Thoracic aorta (tissue), 2 donors: ENCODE data around the gene THYN1. TPM values are rescaled to one million over a fixed set of nuclear protein-coding genes. Genes with fewer than 3 reads are reported as not detected.
"Not testable (repeated sequence)": the region's sequence is repeated elsewhere in the genome, so short reads cannot be mapped to it uniquely, and the experiment has no call there.

Source experiments
- ATAC-seq: fragments of 150-250 bp; one replicate; pipeline ENCODE4 v1.8.0; 2017; ENCODE audit warnings: low read depth; ENCODE audit not compliant: insufficient number of reproducible peaks, low FRiP score
- DNase-seq: peaks from one replicate; pipeline ENCODE4 v3.0.0-alpha.2; 2020; ENCODE audit warnings: low spot score
- H3K27ac ChIP-seq, 2 donors: fragments of 200-600 bp; sonication (generic); 1 replicate in 1 of 2; 2 replicates in 1 of 2; pipeline ENCODE4 v1.5.1; 2016; ENCODE audit warnings: mild to moderate bottlenecking in 2 of 2, moderate library complexity in 2 of 2
- H3K27me3 ChIP-seq: fragments of 200-600 bp; sonication (generic); replicated peaks from 2 replicates; pipeline ENCODE4 v1.6.0; 2016; ENCODE audit warnings: mild to moderate bottlenecking; ENCODE audit not compliant: insufficient read depth
- H3K36me3 ChIP-seq: fragments of 200-600 bp; sonication (generic); one replicate; pipeline ENCODE4 v1.5.1; 2016
- H3K4me1 ChIP-seq, 2 donors: fragments of 200-600 bp; sonication (generic); 1 replicate in 1 of 2; 2 replicates in 1 of 2; pipeline versions ENCODE4 v1.5.1 to v1.6.0; 2016; ENCODE audit warnings: low read depth in 2 of 2, mild to moderate bottlenecking in 1 of 2; ENCODE audit not compliant: control insufficient read depth in 1 of 2
- H3K4me3 ChIP-seq: fragments of 200-600 bp; sonication (generic); 2 replicates; pipeline ENCODE4 v1.5.1; 2016; ENCODE audit warnings: mild to moderate bottlenecking
- H3K9me3 ChIP-seq: fragments of 200-600 bp; sonication (generic); 2 replicates; pipeline ENCODE4 v1.5.1; 2016
- total RNA-seq, 2 donors: library from RNA; depleted of rRNA; stranded (reverse); fragments of >200 nt; gene quantifications; one replicate each; pipeline versions ENCODE4 v1.1.0 to v1.2.3, GENCODE V29; 2016
- TF ChIP-seq, protein P1 (sequence below): fragments of 200-600 bp; sonication (generic); IDR thresholded peaks from one replicate; pipeline ENCODE4 v1.5.1; 2019; ENCODE audit warnings: antibody characterized with exemption

THYN1 gene
- total RNA-seq, 2 donors from 2014 or later, result 31.1 to 44.2 TPM

DNA sequence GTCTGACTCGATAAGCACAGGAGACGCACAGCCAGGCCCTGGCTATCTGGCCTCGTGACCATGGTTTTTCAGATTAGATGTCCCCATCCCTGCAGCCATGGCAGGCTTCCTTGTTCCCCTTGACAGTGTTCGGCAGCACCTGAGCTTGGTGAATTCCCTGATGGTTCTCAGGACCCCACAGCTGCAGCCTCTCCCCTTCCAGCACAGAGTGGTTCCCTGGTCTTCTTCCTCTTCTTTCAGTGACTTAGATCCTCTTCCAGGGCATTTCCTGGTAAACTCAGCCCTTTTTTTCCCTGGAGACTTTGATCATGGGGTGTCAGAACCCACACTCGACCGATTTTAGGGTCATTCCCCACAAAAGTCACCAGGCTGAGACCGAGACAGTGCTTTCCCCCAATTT lies 37.5 kb upstream of the THYN1 start:
- H3K27ac ChIP-seq, result no peak overlapping the region
- H3K4me3 ChIP-seq, result no peak overlapping the region
- H3K36me3 ChIP-seq, result no peaks in the 10 kb centered on the region
- TF ChIP-seq, protein P1, sequence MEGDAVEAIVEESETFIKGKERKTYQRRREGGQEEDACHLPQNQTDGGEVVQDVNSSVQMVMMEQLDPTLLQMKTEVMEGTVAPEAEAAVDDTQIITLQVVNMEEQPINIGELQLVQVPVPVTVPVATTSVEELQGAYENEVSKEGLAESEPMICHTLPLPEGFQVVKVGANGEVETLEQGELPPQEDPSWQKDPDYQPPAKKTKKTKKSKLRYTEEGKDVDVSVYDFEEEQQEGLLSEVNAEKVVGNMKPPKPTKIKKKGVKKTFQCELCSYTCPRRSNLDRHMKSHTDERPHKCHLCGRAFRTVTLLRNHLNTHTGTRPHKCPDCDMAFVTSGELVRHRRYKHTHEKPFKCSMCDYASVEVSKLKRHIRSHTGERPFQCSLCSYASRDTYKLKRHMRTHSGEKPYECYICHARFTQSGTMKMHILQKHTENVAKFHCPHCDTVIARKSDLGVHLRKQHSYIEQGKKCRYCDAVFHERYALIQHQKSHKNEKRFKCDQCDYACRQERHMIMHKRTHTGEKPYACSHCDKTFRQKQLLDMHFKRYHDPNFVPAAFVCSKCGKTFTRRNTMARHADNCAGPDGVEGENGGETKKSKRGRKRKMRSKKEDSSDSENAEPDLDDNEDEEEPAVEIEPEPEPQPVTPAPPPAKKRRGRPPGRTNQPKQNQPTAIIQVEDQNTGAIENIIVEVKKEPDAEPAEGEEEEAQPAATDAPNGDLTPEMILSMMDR, result no peak
- ATAC-seq (no peak), DNase-seq (no peak)
- H3K4me1 ChIP-seq, result no peaks in the 10 kb centered on the region
- no peaks in the 10 kb centered on the region for H3K27me3 ChIP-seq
- no peaks in the 10 kb centered on the region for H3K9me3 ChIP-seq

DNA sequence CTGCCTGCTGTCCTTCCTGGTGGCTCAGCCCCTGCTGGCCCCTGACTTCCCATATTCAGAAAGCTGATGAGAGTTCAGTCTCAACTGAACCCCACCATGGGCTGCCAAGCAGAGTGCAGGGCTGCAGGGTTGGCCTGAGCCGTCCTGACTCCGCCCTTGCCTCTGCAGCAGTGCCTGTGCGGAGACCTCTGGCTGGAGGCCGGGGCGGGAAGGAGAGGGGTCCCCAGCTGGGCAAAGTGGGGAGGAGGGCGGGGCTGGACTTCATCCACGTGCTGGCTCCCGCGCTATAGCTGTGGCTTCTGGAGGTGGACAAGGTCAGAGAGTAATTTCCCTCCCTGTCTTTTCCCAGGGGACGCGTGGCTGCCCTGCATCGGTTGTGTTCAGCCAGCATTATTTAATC lies 36.6 kb upstream of the THYN1 start:
- H3K36me3 ChIP-seq, result no peaks in the 10 kb centered on the region

DNA sequence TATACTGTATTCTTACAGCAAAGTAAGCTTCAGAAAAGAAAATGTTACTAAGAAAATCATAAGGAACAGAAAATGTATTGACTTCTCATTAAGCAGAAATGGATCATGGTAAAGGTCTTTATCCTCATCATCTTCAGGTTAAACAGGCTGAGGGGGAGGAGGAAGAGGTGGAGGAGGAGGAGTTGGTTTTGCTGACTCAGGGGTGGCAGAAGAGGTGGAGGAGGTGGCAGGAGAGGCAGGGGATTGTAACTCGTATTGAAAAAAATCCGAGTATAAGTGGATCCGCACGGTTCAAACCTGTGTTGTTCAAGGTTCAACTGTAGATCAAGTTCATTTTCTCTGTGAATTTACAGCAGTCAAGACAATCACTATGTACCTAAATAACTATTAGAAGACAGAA lies 36.0 kb upstream of the THYN1 start:
- ATAC-seq, result no peak
- TF ChIP-seq, protein P1, result no peak
- no peak for DNase-seq
- no peaks in the 10 kb centered on the region for H3K4me1 ChIP-seq
- H3K36me3 ChIP-seq, result no peaks in the 10 kb centered on the region
- no peak overlapping the region for H3K4me3 ChIP-seq
- H3K27me3 ChIP-seq, result no peaks in the 10 kb centered on the region
- H3K27ac ChIP-seq, result no peak overlapping the region
- H3K9me3 ChIP-seq, result no peaks in the 10 kb centered on the region

More for the DNA sequence above, 36.6 kb upstream of the THYN1 start:
- TF ChIP-seq, protein P1, result no peak
- H3K9me3 ChIP-seq, result no peaks in the 10 kb centered on the region
- no peak for ATAC-seq
- no peaks in the 10 kb centered on the region for H3K27me3 ChIP-seq
- no peak overlapping the region for H3K4me3 ChIP-seq
- no peak for DNase-seq
- H3K4me1 ChIP-seq, result no peaks in the 10 kb centered on the region
- H3K27ac ChIP-seq, result no peak overlapping the region

DNA sequence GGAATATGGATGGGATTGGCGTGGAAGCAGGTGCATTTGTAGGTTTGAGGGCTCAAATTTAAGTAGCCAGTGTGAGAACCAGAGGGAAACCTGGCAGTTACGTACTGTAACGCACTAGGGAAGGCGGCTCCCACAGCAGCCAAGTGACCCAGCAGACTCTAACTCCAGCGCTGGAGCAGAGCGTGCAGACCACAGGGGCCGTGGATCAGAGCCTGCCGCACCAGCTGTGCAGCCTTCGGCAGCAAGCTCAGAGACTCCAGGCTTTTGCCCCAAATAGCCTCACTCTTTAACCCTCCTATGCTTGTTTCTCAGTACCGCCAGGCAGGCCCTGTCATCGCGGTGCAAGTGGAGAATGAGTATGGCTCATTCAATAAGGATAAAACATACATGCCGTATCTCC lies 35.3 kb upstream of the THYN1 start:
- Histone ChIP-seq H3K4me3 (no peak overlapping the region), H3K9me3 (no peaks in the 10 kb centered on the region), H3K4me1 (no peaks in the 10 kb centered on the region), H3K27me3 (no peaks in the 10 kb centered on the region), H3K27ac (no peak overlapping the region), H3K36me3 (no peaks in the 10 kb centered on the region)
- ATAC-seq (no peak), DNase-seq (no peak)
- TF ChIP-seq, protein P1, result no peak

DNA sequence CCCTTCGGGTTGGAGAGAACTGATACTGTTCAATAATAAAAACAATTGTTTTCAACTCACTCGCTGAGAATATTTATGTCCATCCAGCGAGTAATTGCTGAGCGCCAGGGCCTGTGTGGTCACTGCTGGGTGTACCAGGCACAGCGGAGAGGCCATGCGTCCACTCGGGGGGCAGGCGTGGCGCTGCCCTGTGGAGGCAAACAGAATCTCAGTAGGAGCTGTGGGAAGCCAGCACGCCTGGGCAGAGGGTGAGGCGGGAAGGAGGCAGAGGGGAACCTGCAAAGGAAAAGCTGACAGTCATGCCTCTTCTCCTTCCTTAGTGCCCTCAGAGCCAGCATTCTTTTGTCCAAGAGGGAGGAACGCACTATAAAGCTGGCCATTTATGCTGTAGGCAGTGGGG lies 34.4 kb upstream of the THYN1 start:
- Histone ChIP-seq H3K9me3 (no peaks in the 10 kb centered on the region), H3K4me1 (no peaks in the 10 kb centered on the region), H3K36me3 (no peaks in the 10 kb centered on the region), H3K27me3 (no peaks in the 10 kb centered on the region), H3K27ac (no peak overlapping the region), H3K4me3 (no peak overlapping the region)
- TF ChIP-seq, protein P1, result no peak
- ATAC-seq (no peak), DNase-seq (no peak)

DNA sequence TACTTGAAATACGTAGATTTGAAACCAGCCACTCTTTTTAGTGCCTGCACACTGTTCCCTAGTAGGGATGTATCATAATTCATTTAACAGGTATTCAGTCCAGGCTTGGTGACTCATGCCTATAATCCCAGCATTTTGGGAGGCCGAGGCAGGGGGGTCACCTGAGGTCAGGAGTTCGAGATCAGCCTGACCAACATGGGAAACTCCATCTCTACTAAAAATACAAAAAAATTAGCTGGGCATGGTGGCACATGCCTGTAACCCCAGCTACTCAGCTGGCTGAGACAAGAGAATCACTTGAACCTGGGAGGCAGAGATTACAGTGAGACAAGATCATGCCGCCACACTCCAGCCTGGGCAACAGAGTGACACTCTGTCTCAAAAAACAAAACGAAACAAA lies 31.2 kb upstream of the THYN1 start:
- not testable (repeated sequence) for ATAC-seq, H3K4me3 ChIP-seq, H3K27me3 ChIP-seq, H3K9me3 ChIP-seq, H3K4me1 ChIP-seq, H3K27ac ChIP-seq, DNase-seq, H3K36me3 ChIP-seq
